ENCODE measurements around the gene RAP1GDS1. TPM values are rescaled to one million over a fixed set of nuclear protein-coding genes. Genes with fewer than 3 reads are reported as not detected.

The RAP1GDS1 gene
- total and polyA plus RNA-seq, 7 donors = 5.6 to 12.4 (median 9.9) TPM

GRCh38 chr4:98345838-98346237 is 84.7 kb downstream of the RAP1GDS1 start:
- H3K27ac ChIP-seq = no peak overlapping the region
- no peaks in the 10 kb centered on the region for H3K27me3 ChIP-seq (ENCODE audit: insufficient read depth in 3 of 3, low read length in 2 of 3)
- DNase-seq (no peak), ATAC-seq (no peak)
- no peak overlapping the region for H3K4me3 ChIP-seq
- TF ChIP-seq, protein P1, sequence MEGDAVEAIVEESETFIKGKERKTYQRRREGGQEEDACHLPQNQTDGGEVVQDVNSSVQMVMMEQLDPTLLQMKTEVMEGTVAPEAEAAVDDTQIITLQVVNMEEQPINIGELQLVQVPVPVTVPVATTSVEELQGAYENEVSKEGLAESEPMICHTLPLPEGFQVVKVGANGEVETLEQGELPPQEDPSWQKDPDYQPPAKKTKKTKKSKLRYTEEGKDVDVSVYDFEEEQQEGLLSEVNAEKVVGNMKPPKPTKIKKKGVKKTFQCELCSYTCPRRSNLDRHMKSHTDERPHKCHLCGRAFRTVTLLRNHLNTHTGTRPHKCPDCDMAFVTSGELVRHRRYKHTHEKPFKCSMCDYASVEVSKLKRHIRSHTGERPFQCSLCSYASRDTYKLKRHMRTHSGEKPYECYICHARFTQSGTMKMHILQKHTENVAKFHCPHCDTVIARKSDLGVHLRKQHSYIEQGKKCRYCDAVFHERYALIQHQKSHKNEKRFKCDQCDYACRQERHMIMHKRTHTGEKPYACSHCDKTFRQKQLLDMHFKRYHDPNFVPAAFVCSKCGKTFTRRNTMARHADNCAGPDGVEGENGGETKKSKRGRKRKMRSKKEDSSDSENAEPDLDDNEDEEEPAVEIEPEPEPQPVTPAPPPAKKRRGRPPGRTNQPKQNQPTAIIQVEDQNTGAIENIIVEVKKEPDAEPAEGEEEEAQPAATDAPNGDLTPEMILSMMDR (IDR thresholded peaks at IDR 0.05) = no peak
- H3K4me1 ChIP-seq = no peaks in the 10 kb centered on the region
- 65 to 74% (median 68%) methylated on average over 3 of the region's 3 CpGs for WGBS, 3 donors
- intact Hi-C loops (cut with DNase I) = no loop called here
- no peaks in the 10 kb centered on the region for H3K36me3 ChIP-seq (ENCODE audit: insufficient read depth in 1 of 2, low read depth in 1 of 2)
- H3K9me3 ChIP-seq = no peaks in the 10 kb centered on the region

- no peak for DNase-seq
- H3K27ac ChIP-seq = no peak overlapping the region
- H3K36me3 ChIP-seq (ENCODE audit: insufficient read depth in 1 of 2, low read depth in 1 of 2) = no peaks in the 10 kb centered on the region
- intact Hi-C loops (cut with DNase I) = no loop called here
- 46 to 53% (median 53%) methylated on average over 7 of the region's 7 CpGs for WGBS, 3 donors
- no peaks in the 10 kb centered on the region for H3K27me3 ChIP-seq (ENCODE audit: insufficient read depth in 3 of 3, low read length in 2 of 3)
- no peak for ATAC-seq
- TF ChIP-seq, protein P1 (IDR thresholded peaks at IDR 0.05) = no peak
- no peak overlapping the region for H3K4me3 ChIP-seq
- H3K9me3 ChIP-seq = no peaks in the 10 kb centered on the region
- H3K4me1 ChIP-seq = no peaks in the 10 kb centered on the region
Observed at GRCh38 chr4:98352396-98352795, 91.2 kb downstream of the RAP1GDS1 start.

DNA sequence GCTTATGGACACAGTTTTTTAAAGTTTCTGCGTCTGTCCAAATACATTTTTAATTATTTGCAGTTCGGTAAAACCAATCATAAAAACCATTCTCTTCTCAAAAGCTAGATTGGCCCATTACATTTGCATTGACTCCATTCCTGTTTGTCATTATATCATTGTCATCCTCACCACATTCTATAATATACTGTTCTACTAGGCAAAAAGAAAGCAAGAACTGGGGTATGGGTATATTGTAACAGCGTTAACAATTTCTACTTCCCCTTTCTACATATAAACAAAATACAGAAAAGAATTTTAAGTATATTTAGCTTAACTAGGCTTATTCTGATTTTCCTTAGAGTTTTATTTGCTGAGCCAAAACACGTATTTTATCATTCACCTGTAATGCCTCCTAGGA is 91.8 kb downstream of the RAP1GDS1 start:
- TF ChIP-seq, protein P1 (IDR thresholded peaks at IDR 0.05) = no peak
- intact Hi-C loops (cut with DNase I) = no loop called here
- no peaks in the 10 kb centered on the region for H3K27me3 ChIP-seq (ENCODE audit: insufficient read depth in 3 of 3, low read length in 2 of 3)
- H3K4me3 ChIP-seq = no peak overlapping the region
- H3K4me1 ChIP-seq = no peaks in the 10 kb centered on the region
- H3K9me3 ChIP-seq = no peaks in the 10 kb centered on the region
- WGBS, 3 donors = 84 to 94% (median 92%) methylated on average over 4 of the region's 4 CpGs
- no peak overlapping the region for H3K27ac ChIP-seq
- no peak for ATAC-seq
- H3K36me3 ChIP-seq (ENCODE audit: insufficient read depth in 1 of 2, low read depth in 1 of 2) = no peaks in the 10 kb centered on the region
- no peak for DNase-seq

DNA sequence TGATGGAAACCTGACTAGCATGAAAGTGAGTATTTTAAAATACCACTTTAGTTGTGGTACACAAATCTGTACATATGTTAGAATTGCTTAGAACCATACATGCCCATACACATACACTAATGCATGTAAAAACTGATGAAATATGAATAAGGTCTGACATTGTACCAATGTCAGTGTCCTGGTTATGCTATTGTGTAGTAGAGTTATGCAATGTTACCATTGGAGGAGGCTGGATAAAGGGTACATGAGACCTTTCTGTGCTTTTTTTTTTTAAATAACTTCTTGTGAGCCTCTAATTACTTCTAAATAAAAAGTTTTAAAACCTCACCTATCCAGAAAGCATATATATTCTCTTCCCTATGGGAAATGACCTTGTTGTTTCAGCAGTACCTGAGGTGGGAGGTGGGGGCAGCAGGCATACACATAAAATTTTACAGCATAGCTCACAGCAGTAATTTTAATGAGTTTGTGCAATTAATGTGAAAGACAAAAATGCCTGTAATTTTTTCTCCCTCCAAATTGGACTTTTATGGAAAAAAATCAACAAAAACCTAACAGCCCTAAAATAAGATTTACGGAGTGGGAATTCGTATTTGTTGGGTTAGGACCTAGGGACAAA is 97.6 kb downstream of the RAP1GDS1 start:
- no peak for DNase-seq
- Histone ChIP-seq H3K36me3 (ENCODE audit: insufficient read depth in 1 of 2, low read depth in 1 of 2) (no peaks in the 10 kb centered on the region), H3K27ac (no peak overlapping the region), H3K4me3 (no peak overlapping the region), H3K4me1 (no peaks in the 10 kb centered on the region), H3K27me3 (ENCODE audit: insufficient read depth in 3 of 3, low read length in 2 of 3) (no peaks in the 10 kb centered on the region), H3K9me3 (no peaks in the 10 kb centered on the region)
- 96 to 99% (median 98%) methylated on average over 2 of the region's 2 CpGs for WGBS, 3 donors
- TF ChIP-seq, protein P1 (IDR thresholded peaks at IDR 0.05) = no peak
- ATAC-seq = no peak
- intact Hi-C loops (cut with DNase I) = no loop called here

GRCh38 chr4:98359646-98360045 is 98.5 kb downstream of the RAP1GDS1 start:
- TF ChIP-seq, protein P1 (IDR thresholded peaks at IDR 0.05) = no peak
- Histone ChIP-seq H3K27me3 (ENCODE audit: insufficient read depth in 3 of 3, low read length in 2 of 3) (no peaks in the 10 kb centered on the region), H3K27ac (no peak overlapping the region), H3K4me1 (no peaks in the 10 kb centered on the region), H3K36me3 (ENCODE audit: insufficient read depth in 1 of 2, low read depth in 1 of 2) (no peaks in the 10 kb centered on the region), H3K4me3 (no peak overlapping the region), H3K9me3 (no peaks in the 10 kb centered on the region)
- DNase-seq (no peak), ATAC-seq (no peak)
- intact Hi-C loops (cut with DNase I) = no loop called here
- 94 to 97% (median 97%) methylated on average over 4 of the region's 4 CpGs for WGBS, 3 donors
